Panc1 (cell line): ENCODE measurements around the gene HNRNPUL1. TPM values are rescaled to one million over a fixed set of nuclear protein-coding genes. Genes with fewer than 3 reads are reported as not detected.
"Not testable (repeated sequence)": the region's sequence is repeated elsewhere in the genome, so short reads cannot be mapped to it uniquely, and the experiment has no call there.

ENCODE experiments used
- ATAC-seq: fragments of 200-7000 bp; cut with Tn5 transposase; 2 replicates; pipeline ENCODE4 v1.9.1; 2020; ENCODE audit warnings: mild to moderate bottlenecking, moderate library complexity
- BruUV-seq: library from RNA; stranded (reverse); fragments of 400-500 nt; replicated peaks from 2 replicates; lab custom pipeline; 2021; lab: Mats Ljungman, UMichigan
- CTCF ChIA-PET: fragments of 300-600 bp; sonication (Branson Sonifier 250); formaldehyde crosslinking; loops from one replicate; lab custom pipeline; 2022; ENCODE audit warnings: antibody characterized with exemption; lab: Charles Lee
- POLR2A ChIA-PET: fragments of 300-600 bp; sonication (Branson Sonifier 250); formaldehyde crosslinking; loops from one replicate; lab custom pipeline; 2022; ENCODE audit warnings: antibody characterized with exemption; lab: Charles Lee
- DNase-seq: peaks from one replicate; pipeline ENCODE4 v3.0.0-alpha.2; 2010; ENCODE audit warnings: low read depth, low spot score
- H3K27ac ChIP-seq: 2 replicates; pipeline ENCODE4 v1.5.1; 2011; ENCODE audit warnings: mild to moderate bottlenecking, low read length, inconsistent platforms
- H3K27me3 ChIP-seq: fragments of 200-500 bp; sonication (Bioruptor generic); 2 replicates; pipeline ENCODE4 v1.6.0; 2014; ENCODE audit warnings: low read length, inconsistent platforms; ENCODE audit not compliant: control insufficient read depth, insufficient read depth
- H3K36me3 ChIP-seq: fragments of 200-500 bp; sonication (Bioruptor generic); 2 replicates; pipeline ENCODE4 v1.5.1; 2014; ENCODE audit warnings: inconsistent platforms, mild to moderate bottlenecking, low read length, moderate library complexity; ENCODE audit not compliant: control insufficient read depth, insufficient read depth
- H3K4me1 ChIP-seq: 2 replicates; pipeline ENCODE4 v1.5.1; 2011; ENCODE audit warnings: inconsistent platforms, mild to moderate bottlenecking, low read length, moderate library complexity; ENCODE audit not compliant: control insufficient read depth, insufficient read depth
- H3K4me3 ChIP-seq, 2 experiments: 2 replicates each; pipeline ENCODE4 v1.5.1; 2011 to 2012; ENCODE audit warnings: low read depth in 2 of 2, low read length in 2 of 2, mild to moderate bottlenecking in 2 of 2, inconsistent platforms in 1 of 2, moderate library complexity in 1 of 2
- H3K9me3 ChIP-seq: fragments of 200-500 bp; sonication (Bioruptor generic); 2 replicates; pipeline ENCODE4 v1.5.1; 2014; ENCODE audit warnings: low read depth, mild to moderate bottlenecking, inconsistent platforms, low read length, moderate library complexity; ENCODE audit not compliant: control insufficient read depth, insufficient read depth
- POLR2AphosphoS5 ChIP-seq: IDR thresholded peaks from 2 replicates; pipeline ENCODE4 v1.6.1; 2012; ENCODE audit warnings: mild to moderate bottlenecking, low read depth, low read length, moderate library complexity
- SIN3A ChIP-seq: IDR thresholded peaks from 2 replicates; pipeline ENCODE4 v1.6.1; 2012; ENCODE audit warnings: low read depth, mild to moderate bottlenecking, low read length, moderate library complexity, borderline replicate concordance; ENCODE audit not compliant: insufficient read depth
- TCF7L2 ChIP-seq: IDR thresholded peaks from 2 replicates; pipeline ENCODE4 v1.6.1; 2011; ENCODE audit warnings: mild to moderate bottlenecking, low read depth, low read length, inconsistent platforms
- in situ Hi-C: cut with HindIII; loops from 2 replicates; pipeline ENCODE4 v1.10.0; 2016; ENCODE audit warnings: low sequenced_read_pairs, low pct_unique_long_range_greater_than_20kb
- intact Hi-C: fragments of 100-400 bp; cut with micrococcal nuclease; formaldehyde crosslinking; loops from one replicate; pipeline ENCODE4 v1.10.0; 2022; ENCODE audit not compliant: unreplicated experiment
- total RNA-seq: library from RNA; stranded (reverse); gene quantifications from one replicate; pipeline ENCODE4 v1.2.1, GENCODE V29; 2021; ENCODE audit not compliant: unreplicated experiment
- TF ChIP-seq, protein P1 (sequence below): fragments of 450-650 bp; IDR thresholded peaks from 2 replicates; pipeline ENCODE4 v1.5.1; 2017; ENCODE audit warnings: mild to moderate bottlenecking
- TF ChIP-seq, protein P2 (sequence below), 2 experiments: IDR thresholded peaks; 2 replicates each; pipeline ENCODE4 v1.6.1; 2011 to 2012; ENCODE audit warnings: low read depth in 2 of 2, control low read depth in 1 of 2, low read length in 1 of 2, mild to moderate bottlenecking in 1 of 2, moderate library complexity in 1 of 2; ENCODE audit not compliant: insufficient read depth in 1 of 2

Gene HNRNPUL1
- total RNA-seq, 1 experiment from 2014 or later: 183 TPM

DNA sequence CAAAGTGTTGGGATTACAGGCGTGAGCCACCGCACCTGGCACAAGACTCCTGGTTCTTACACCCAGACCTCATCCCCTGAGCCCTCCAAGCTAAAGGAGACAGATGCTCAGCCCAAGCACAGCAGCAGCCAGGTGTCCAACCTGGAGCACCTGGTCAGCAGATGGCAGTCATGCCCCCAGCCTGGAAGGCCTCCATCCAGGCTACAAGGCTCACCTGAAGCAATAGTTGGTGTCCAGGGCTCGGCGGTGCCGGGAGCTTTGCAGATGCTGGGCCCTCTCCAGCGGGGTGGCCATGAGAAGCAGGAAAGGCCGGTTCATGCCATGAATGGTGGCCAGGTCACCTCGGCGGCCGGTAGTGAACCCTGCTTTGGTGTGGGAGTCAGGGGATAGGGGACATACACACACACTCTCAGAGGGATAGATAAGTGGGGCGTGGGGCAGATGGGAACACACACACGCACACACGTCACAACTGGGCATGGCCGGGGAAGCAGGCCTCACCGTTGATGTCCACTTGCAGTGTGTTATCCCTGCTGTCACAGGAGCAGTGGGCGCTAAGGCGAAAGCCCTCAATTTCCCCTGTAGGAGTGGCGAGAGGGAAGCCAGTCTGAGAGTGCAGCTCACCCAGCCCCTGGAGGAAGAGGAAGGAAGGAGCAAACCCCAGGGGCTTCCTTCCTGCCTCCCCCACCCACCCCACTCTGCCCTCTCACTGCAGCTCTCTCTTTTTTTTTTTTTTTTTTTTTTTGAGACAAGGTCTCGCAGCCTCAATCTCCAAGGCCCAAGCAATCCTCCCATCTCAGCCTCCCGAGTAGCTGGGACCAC is 77.7 kb downstream of the HNRNPUL1 start:
- H3K36me3 ChIP-seq: no peaks in the 10 kb centered on the region

DNA sequence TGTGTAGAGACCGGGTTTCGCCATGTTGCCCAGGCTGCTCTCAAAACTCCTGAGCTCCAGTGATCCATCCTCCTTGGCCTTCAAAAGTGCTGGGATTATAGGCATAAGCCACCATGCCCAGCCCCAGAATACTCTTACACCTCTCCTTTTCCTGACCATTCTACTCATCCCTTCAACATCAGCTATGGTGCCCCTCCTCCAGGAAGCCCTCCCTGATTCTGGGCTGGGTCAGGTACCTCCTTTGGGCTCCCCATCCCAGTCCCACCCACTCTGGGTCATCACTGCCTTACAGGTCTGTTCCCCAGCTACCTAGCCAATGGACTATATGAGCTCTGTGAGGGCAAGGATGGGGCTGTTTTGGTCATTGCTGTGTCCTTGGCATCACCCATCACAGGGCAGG is 80.0 kb downstream of the HNRNPUL1 start:
- ChIA-PET POLR2A (no interaction called here), CTCF (no interaction called here)
- ATAC-seq: no peak
- in situ Hi-C loops (no loop called here), intact Hi-C loops (no loop called here)
- no TSS peak for BruUV-seq
- no peak for DNase-seq
- H3K27me3 ChIP-seq: no peaks in the 10 kb centered on the region
- no peak overlapping the region for H3K4me3 ChIP-seq
- TF ChIP-seq SIN3A (no peak), POLR2AphosphoS5 (no peak), TCF7L2 (no peak)
- TF ChIP-seq, protein P1, sequence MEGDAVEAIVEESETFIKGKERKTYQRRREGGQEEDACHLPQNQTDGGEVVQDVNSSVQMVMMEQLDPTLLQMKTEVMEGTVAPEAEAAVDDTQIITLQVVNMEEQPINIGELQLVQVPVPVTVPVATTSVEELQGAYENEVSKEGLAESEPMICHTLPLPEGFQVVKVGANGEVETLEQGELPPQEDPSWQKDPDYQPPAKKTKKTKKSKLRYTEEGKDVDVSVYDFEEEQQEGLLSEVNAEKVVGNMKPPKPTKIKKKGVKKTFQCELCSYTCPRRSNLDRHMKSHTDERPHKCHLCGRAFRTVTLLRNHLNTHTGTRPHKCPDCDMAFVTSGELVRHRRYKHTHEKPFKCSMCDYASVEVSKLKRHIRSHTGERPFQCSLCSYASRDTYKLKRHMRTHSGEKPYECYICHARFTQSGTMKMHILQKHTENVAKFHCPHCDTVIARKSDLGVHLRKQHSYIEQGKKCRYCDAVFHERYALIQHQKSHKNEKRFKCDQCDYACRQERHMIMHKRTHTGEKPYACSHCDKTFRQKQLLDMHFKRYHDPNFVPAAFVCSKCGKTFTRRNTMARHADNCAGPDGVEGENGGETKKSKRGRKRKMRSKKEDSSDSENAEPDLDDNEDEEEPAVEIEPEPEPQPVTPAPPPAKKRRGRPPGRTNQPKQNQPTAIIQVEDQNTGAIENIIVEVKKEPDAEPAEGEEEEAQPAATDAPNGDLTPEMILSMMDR: no peak
- TF ChIP-seq, protein P2, sequence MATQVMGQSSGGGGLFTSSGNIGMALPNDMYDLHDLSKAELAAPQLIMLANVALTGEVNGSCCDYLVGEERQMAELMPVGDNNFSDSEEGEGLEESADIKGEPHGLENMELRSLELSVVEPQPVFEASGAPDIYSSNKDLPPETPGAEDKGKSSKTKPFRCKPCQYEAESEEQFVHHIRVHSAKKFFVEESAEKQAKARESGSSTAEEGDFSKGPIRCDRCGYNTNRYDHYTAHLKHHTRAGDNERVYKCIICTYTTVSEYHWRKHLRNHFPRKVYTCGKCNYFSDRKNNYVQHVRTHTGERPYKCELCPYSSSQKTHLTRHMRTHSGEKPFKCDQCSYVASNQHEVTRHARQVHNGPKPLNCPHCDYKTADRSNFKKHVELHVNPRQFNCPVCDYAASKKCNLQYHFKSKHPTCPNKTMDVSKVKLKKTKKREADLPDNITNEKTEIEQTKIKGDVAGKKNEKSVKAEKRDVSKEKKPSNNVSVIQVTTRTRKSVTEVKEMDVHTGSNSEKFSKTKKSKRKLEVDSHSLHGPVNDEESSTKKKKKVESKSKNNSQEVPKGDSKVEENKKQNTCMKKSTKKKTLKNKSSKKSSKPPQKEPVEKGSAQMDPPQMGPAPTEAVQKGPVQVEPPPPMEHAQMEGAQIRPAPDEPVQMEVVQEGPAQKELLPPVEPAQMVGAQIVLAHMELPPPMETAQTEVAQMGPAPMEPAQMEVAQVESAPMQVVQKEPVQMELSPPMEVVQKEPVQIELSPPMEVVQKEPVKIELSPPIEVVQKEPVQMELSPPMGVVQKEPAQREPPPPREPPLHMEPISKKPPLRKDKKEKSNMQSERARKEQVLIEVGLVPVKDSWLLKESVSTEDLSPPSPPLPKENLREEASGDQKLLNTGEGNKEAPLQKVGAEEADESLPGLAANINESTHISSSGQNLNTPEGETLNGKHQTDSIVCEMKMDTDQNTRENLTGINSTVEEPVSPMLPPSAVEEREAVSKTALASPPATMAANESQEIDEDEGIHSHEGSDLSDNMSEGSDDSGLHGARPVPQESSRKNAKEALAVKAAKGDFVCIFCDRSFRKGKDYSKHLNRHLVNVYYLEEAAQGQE (IDR thresholded peaks at IDR 0.05; ENCODE audit: insufficient read depth in 1 of 2, low read depth in 2 of 2, low read length in 1 of 2): no peak
- H3K36me3 ChIP-seq: no peaks in the 10 kb centered on the region; the same call in 1 of the 2 replicates
- H3K9me3 ChIP-seq: no peaks in the 10 kb centered on the region
- no peak overlapping the region for H3K27ac ChIP-seq
- no peaks in the 10 kb centered on the region for H3K4me1 ChIP-seq

More for the DNA sequence above, 77.7 kb downstream of the HNRNPUL1 start:
- intact Hi-C loops: no loop called here
- in situ Hi-C loops: no loop called here
- H3K4me3 ChIP-seq: no peak overlapping the region
- ATAC-seq (no peak), DNase-seq (no peak)
- ChIA-PET POLR2A (no interaction called here), CTCF (no interaction called here)
- no peaks in the 10 kb centered on the region for H3K9me3 ChIP-seq
- TF ChIP-seq, protein P1: no peak
- TF ChIP-seq SIN3A: no peak
- TF ChIP-seq TCF7L2: no peak
- H3K27ac ChIP-seq: no peak overlapping the region
- no TSS peak for BruUV-seq
- no peaks in the 10 kb centered on the region for H3K27me3 ChIP-seq
- no peaks in the 10 kb centered on the region for H3K4me1 ChIP-seq

DNA sequence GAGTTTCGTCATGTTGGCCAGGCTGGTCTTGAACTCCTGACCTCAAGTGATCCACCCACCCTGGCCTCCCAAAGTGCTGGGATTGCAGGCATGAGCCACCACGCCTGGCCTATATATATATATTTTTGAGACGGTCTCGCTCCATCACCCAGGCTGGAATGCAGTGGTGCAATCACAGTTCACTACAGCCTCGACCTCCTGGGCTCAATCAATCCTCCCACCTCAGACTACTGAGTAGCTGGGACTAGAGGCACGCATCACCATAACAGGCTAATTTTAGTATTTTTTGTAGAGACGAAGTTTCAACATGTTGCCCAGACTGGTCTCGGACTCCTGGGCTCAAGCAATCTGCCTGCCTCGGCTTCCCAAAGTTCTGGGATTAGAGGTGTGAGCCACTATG is 82.7 kb downstream of the HNRNPUL1 start:
- ATAC-seq, H3K4me1 ChIP-seq, POLR2A ChIA-PET, CTCF ChIA-PET, intact Hi-C loops, DNase-seq, H3K27me3 ChIP-seq, H3K36me3 ChIP-seq, BruUV-seq, H3K4me3 ChIP-seq, H3K9me3 ChIP-seq, H3K27ac ChIP-seq, in situ Hi-C loops: not testable (repeated sequence)
